Natural killer cell (primary cell): Measurements from ENCODE around the gene PAPSS2. TPM values are rescaled to one million over a fixed set of nuclear protein-coding genes. Genes with fewer than 3 reads are reported as not detected.
"Not testable (repeated sequence)": the region's sequence is repeated elsewhere in the genome, so short reads cannot be mapped to it uniquely, and the experiment has no call there.

Experiments used
- ATAC-seq, 3 donors: fragments of 150-1000 bp in 2 of 3; fragments of 200-7000 bp in 1 of 3; cut with Tn5 transposase; 1 replicate in 1 of 3; 2 replicates in 2 of 3; pipeline ENCODE4 v1.10.0; 2021; ENCODE audit warnings: mild to moderate bottlenecking in 2 of 3, moderate library complexity in 2 of 3
- DNase-seq, 2 donors: peaks; one replicate each; pipeline versions ENCODE4 v3.0.0 to v3.0.0-alpha.2; 2013 to 2021; ENCODE audit warnings: mixed read lengths in 1 of 2
- H3K27ac ChIP-seq: one replicate; pipeline ENCODE4 v1.5.1; 2013; ENCODE audit warnings: mild to moderate bottlenecking, low read length
- H3K27me3 ChIP-seq: one replicate; pipeline ENCODE4 v1.6.1; 2013; ENCODE audit warnings: low read length; ENCODE audit not compliant: control insufficient read depth, insufficient read depth
- H3K36me3 ChIP-seq: one replicate; pipeline ENCODE4 v1.6.1; 2013; ENCODE audit warnings: low read length; ENCODE audit not compliant: control insufficient read depth, insufficient read depth
- H3K4me1 ChIP-seq: one replicate; pipeline ENCODE4 v1.6.1; 2013; ENCODE audit warnings: low read length; ENCODE audit not compliant: control insufficient read depth, insufficient read depth
- H3K4me3 ChIP-seq: one replicate; pipeline ENCODE4 v1.5.1; 2013; ENCODE audit warnings: low read length
- H3K9me3 ChIP-seq: one replicate; pipeline ENCODE4 v1.6.1; 2013; ENCODE audit warnings: low read length; ENCODE audit not compliant: control insufficient read depth, insufficient read depth
- H3K27ac Mint-ChIP-seq, 2 donors: one replicate each; pipeline ENCODE4 v1.8.0; 2022; ENCODE audit warnings: mild to moderate bottlenecking in 2 of 2, mixed read lengths in 2 of 2, moderate library complexity in 1 of 2
- H3K27me3 Mint-ChIP-seq, 2 donors: one replicate each; pipeline ENCODE4 v1.8.0; 2022; ENCODE audit warnings: low read depth in 2 of 2, mixed read lengths in 2 of 2
- H3K36me3 Mint-ChIP-seq: one replicate; pipeline ENCODE4 v1.8.0; 2022; ENCODE audit warnings: mixed read lengths
- H3K4me1 Mint-ChIP-seq, 2 donors: one replicate each; pipeline ENCODE4 v1.8.0; 2022; ENCODE audit warnings: mixed read lengths in 2 of 2
- H3K4me3 Mint-ChIP-seq: one replicate; pipeline ENCODE4 v1.8.0; 2022; ENCODE audit warnings: mild to moderate bottlenecking, moderate library complexity, mixed read lengths
- H3K9me3 Mint-ChIP-seq, 2 donors: one replicate each; pipeline ENCODE4 v1.8.0; 2022; ENCODE audit warnings: mixed read lengths in 2 of 2
- CTCF ChIP-seq: fragments of 200-600 bp; IDR thresholded peaks from one replicate; pipeline ENCODE4 v1.8.0; 2022; ENCODE audit warnings: antibody characterized with exemption
- WGBS: methylation state at CpG from one replicate; pipeline ENCODE4 v1.1.7; 2013; ENCODE audit warnings: missing lambda C conversion rate; ENCODE audit not compliant: insufficient coverage; 5-methylcytosine and 5-hydroxymethylcytosine counted together
- intact Hi-C: fragments of 100-400 bp; cut with micrococcal nuclease; formaldehyde crosslinking; loops from one replicate; pipeline ENCODE4 v1.14.2; 2022
- total RNA-seq, 4 donors: library from RNA; stranded (reverse); fragments of 120-200 nt in 1 of 4; gene quantifications; one replicate each; pipeline versions ENCODE4 v1.2.3 to v1.2.4, GENCODE V29; 2013 to 2022

PAPSS2 gene
- total RNA-seq, 3 donors from 2014 or later (not counting 1 experiment from before 2014, with no cell fraction given) = 0.13 to 1.1 TPM; not detected in 1

DNA sequence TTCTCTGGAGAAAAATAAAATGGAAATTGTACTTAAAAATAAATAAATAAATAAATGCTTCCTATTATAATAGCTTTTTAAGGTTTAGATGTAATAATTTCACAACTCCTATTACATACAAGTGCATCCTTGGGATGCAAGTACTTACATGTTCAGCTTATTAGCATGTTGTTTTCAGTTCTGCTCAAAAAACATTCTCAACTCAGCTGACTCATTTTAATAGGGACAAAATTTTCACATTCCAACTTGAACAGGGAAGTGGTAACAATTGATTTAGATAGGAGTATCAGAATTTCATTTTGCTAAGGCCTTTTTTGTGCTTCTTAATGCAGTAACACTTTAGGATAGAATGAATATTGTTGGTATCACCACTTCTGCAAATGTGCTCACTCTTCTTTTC is 16.7 kb upstream of the PAPSS2 start:
- Histone ChIP-seq H3K4me1 (no peaks in the 10 kb centered on the region), H3K27ac (no peak overlapping the region), H3K4me3 (no peak overlapping the region), H3K27me3 (no peaks in the 10 kb centered on the region), H3K36me3 (no peaks in the 10 kb centered on the region), H3K9me3 (no peaks in the 10 kb centered on the region)
- H3K4me1 Mint-ChIP-seq = no peaks in the 10 kb centered on the region
- H3K27me3 Mint-ChIP-seq = no peaks in the 10 kb centered on the region
- ATAC-seq = no peak
- no peaks in the 10 kb centered on the region for H3K36me3 Mint-ChIP-seq
- no peak for TF ChIP-seq CTCF
- intact Hi-C loops = no loop called here
- no peak overlapping the region for H3K4me3 Mint-ChIP-seq
- H3K9me3 Mint-ChIP-seq = no peaks in the 10 kb centered on the region
- DNase-seq = no peak
- no peak overlapping the region for H3K27ac Mint-ChIP-seq

DNA sequence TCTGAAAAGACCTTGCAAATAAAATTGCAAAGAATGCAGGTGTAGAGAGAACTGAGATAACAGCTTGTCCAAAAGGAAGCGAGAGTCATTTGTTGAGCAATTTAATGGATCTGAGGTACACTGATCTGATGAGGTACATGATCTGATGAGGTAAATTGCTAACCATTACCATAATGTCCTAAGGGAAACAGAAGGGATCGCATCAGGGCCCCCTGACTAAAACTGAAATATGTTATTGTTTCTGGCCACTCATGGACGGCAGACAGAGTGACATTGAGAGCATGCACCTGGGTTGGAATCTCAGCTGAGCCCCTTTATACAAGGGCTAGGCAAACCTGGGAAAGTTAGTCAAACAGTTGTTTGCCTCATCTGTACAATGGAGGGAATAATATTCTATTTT is 15.8 kb upstream of the PAPSS2 start:
- Mint-ChIP-seq H3K27me3 (peaks cover 0 to 8% of the 10 kb centered on the region in 2 donors), H3K27ac (no peak overlapping the region), H3K9me3 (no peaks in the 10 kb centered on the region), H3K36me3 (no peaks in the 10 kb centered on the region), H3K4me1 (no peaks in the 10 kb centered on the region), H3K4me3 (no peak overlapping the region)
- ATAC-seq (no peak), DNase-seq (no peak)
- intact Hi-C loops = no loop called here
- Histone ChIP-seq H3K27me3 (no peaks in the 10 kb centered on the region), H3K4me3 (no peak overlapping the region), H3K4me1 (no peaks in the 10 kb centered on the region), H3K27ac (no peak overlapping the region), H3K36me3 (no peaks in the 10 kb centered on the region), H3K9me3 (no peaks in the 10 kb centered on the region)
- TF ChIP-seq CTCF = no peak
- 95% methylated on average over 3 of the region's 3 CpGs for WGBS

GRCh38 chr10:87644500-87644899 is 15.2 kb upstream of the PAPSS2 start:
- DNase-seq, H3K27me3 ChIP-seq, H3K4me3 ChIP-seq, intact Hi-C loops, H3K4me3 Mint-ChIP-seq, H3K4me1 ChIP-seq, H3K27ac Mint-ChIP-seq, H3K4me1 Mint-ChIP-seq, H3K27ac ChIP-seq, H3K9me3 Mint-ChIP-seq, H3K36me3 ChIP-seq, ATAC-seq, H3K9me3 ChIP-seq, H3K36me3 Mint-ChIP-seq: not testable (repeated sequence)
- 96% methylated on average over 2 of the region's 3 CpGs for WGBS
- H3K27me3 Mint-ChIP-seq = peaks cover 0 to 13% of the 10 kb centered on the region in 2 donors

DNA sequence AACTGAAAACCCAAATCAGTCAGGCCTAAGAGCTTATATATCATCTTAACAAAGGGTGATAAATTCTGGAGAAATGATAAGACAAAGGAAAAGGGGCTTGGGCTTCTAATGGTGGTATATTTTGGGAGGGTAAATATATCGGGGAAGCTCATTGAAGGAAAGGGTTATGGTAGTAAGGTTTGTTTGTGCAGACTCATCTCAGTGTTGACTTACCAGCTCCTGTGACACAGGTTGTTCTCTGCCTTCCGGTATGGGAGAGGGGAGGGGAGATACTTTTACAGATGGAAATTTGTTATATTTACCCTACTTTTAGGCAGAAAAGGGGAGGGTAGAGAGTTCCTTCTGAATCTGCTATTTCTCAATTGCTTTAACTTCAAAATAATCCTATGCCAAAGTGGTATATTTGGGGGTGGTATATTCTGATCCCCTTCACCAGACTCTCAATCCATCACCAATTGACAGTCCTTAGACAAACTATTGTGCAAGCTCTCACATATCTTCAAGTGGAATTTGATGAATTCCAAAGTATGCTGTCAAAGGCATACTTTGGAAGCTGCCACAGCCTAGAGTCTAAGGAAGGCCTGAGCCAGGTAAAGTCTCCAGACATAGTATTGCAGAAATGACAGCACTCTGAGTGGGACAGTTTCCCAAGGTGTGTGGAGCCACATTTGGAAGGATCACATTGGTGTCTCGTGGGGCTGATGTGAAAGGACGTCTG is 13.3 kb upstream of the PAPSS2 start:
- Mint-ChIP-seq H3K9me3 (no peaks in the 10 kb centered on the region), H3K27ac (no peak overlapping the region), H3K4me1 (no peaks in the 10 kb centered on the region), H3K4me3 (no peak overlapping the region), H3K27me3 (peaks cover 0 to 14% of the 10 kb centered on the region in 2 donors), H3K36me3 (no peaks in the 10 kb centered on the region)
- H3K4me3 ChIP-seq = no peak overlapping the region
- WGBS = 64% methylated on average over 4 of the region's 4 CpGs
- H3K27ac ChIP-seq = no peak overlapping the region
- DNase-seq = no peak
- H3K4me1 ChIP-seq = no peaks in the 10 kb centered on the region
- H3K36me3 ChIP-seq = no peaks in the 10 kb centered on the region
- intact Hi-C loops = no loop called here
- TF ChIP-seq CTCF = no peak
- ATAC-seq = no peak
- H3K9me3 ChIP-seq = no peaks in the 10 kb centered on the region
- H3K27me3 ChIP-seq = peaks cover 2% of the 10 kb centered on the region
